Urothelium cell line (cell line): ENCODE results near the gene NUP160.
A peak's percentile ranks its signal among the peaks of the same experiment; 100 is the strongest.
"Not testable (repeated sequence)": the region's sequence is repeated elsewhere in the genome, so short reads cannot be mapped to it uniquely, and the experiment has no call there.

Experiments
- DNase-seq: peaks from one replicate; pipeline ENCODE4 v3.0.0; 2011; ENCODE audit warnings: low spot score, mixed read lengths
- FAIRE-seq: peaks from 2 replicates; lab custom pipeline; 2011; peaks lifted over from hg19 to GRCh38; lab: Jason Lieb, UNC

Gene NUP160

DNA sequence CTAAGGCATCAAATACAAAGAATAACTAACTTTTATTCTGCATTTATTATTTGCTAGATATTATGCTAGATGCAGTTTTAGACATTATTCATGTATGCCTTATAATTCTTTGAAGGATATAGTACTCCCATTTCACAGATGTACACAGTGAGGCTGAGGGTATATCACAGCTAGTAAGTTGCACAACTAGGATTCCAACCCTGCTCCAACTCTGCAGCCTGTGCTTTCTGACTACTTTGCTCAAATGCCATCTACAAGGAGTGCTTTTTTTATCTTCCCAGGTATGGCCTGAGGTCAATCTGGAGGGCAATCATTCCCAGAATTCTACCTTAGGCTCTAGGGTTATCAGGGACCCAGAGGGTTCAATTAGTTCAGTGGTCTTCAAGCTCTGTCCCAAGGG is 28.4 kb downstream of the NUP160 start:
- FAIRE-seq (no peak), DNase-seq (no peak)

- DNase-seq, result no peak
Observed at GRCh38 chr11:47800759-47801158, 47.4 kb downstream of the NUP160 start.

DNA sequence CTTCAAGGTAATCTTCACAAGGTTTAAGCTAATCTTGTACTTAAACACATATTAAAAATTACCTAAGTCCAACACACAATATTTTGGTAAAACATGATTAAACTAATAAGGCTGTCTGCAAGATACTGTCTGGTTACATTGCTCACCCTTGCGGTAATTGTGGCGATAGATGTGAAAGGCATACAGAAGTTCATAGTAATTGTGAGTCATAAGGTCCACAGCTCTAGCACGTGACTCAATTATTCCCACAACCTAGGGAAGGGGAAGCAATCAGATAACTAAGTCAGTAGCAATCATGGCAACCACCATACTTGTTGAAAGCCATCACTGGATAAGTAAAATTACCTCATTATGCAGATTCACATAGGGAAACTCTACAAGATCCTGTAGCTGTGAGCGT is 50.5 kb downstream of the NUP160 start:
- DNase-seq (no peak), FAIRE-seq (no peak)

More at GRCh38 chr11:47800759-47801158, 47.4 kb downstream of the NUP160 start:
- no peak for FAIRE-seq

- FAIRE-seq, result no peak
- DNase-seq, result no peak
Observed at GRCh38 chr11:47791774-47792430, 56.2 kb downstream of the NUP160 start.

- FAIRE-seq, DNase-seq: not testable (repeated sequence)
Observed at GRCh38 chr11:47790017-47790416, 58.1 kb downstream of the NUP160 start.

- FAIRE-seq, result no peak
- no peak for DNase-seq
Observed at GRCh38 chr11:47788181-47788580, 60.0 kb downstream of the NUP160 start.

DNA sequence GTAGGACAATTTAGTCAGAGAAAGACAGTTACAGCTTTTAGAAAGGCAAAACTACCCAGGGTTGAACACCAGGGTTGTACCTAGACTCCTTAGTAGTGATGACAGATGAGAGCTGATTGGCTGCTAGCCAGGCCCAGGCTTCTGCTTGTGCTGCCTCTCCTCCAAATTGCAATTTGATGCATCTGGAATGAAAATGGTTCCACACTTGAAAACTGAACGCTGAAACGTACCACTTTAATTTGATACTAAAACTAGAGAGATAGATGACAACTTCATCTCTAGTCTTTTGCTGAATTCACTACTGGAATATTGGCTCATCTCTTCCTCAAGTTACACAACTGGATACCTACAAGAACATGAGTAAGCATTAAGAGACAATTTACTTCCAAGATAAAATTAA is 61.8 kb downstream of the NUP160 start:
- FAIRE-seq, result no peak
- no peak for DNase-seq

DNA sequence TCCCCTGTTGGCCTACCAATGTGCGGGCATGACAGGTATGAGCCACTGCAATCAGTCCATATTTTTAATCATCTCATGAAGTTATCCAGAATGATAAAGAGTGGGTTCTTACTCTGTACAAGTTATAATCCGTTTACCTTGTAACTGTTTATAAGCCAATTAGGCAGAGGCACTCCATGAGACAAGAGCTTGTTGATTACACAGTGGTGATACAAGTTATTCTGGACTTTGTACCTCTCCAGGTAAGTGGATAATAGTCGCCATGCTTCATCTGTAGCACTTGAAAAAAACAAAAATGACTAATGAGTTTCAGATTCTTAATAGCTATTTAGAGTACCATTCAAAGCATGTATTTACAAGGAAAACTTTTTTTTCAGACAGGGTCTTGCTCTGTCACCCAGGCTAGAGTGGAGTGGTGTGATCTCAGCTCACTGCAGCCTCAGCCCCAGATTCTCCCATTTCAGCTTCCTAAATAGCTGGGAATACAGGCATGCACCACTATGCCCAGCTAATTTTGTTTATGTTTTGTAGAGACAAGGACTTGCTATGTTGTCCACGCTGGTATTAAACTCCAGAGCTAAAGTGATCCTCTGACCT is 63.3 kb downstream of the NUP160 start:
- FAIRE-seq, result no peak
- DNase-seq, result no peak

GRCh38 chr11:47783087-47783610 is 65.0 kb downstream of the NUP160 start:
- FAIRE-seq, result no peak
- no peak for DNase-seq

DNA sequence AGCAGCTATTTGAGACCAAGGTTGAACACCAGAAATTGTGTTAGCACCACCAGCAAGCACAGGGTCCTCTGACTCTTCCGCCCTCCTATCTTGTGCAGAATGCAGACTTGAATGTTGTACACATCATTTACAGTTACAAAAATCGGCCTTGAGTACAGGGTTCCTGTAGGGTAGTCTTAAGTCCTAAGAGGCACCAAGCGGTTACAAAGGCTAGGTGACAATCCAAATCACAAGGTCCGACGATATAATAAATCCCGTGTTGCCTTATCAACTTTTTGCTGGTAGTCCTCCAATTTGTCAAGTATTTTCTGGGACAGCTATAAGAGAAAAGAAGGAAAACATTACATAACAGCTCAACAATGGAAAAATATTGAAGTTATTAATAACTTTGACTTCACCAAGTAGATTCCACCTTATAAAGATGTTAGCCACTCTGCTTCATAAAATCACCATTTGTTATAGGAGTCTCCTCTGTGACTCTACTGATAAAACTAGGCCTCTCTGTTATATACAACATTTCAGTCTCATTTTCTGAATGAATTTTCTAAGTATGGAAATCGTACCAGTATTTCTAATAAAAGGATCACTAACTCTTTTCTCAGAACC is 69.2 kb downstream of the NUP160 start:
- FAIRE-seq (no peak), DNase-seq (no peak)

- FAIRE-seq, result no peak
- DNase-seq, result no peak
Observed at GRCh38 chr11:47775240-47775869, 72.8 kb downstream of the NUP160 start.

DNA sequence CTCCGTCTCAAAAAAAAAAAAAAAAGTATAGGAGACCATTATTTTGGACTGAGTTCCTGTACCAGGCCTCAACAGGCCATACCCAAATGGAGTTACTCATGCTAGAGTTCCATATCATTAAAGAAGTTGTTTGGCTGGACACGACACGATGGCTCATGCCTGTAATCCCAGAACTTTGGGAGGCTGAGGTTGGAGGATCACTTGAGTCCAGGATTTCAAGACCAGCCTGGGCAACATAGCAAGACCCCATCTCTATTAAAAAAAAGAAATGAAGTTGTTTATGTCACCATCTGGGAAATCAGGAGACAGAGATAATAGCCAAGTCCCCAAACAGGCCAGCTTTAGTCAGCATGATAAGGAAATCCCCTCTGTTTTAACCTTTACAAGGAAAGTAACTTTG is 74.3 kb downstream of the NUP160 start:
- FAIRE-seq (no peak), DNase-seq (no peak)

GRCh38 chr11:47769556-47769955 is 78.6 kb downstream of the NUP160 start:
- DNase-seq, FAIRE-seq: not testable (repeated sequence)

GRCh38 chr11:47768101-47768612 is 80.0 kb downstream of the NUP160 start:
- FAIRE-seq (no peak), DNase-seq (peak; percentile 83)

- FAIRE-seq (no peak), DNase-seq (peak; percentile 38)
Observed at GRCh38 chr11:47766509-47767227, 81.5 kb downstream of the NUP160 start.

GRCh38 chr11:47765086-47765485 is 83.1 kb downstream of the NUP160 start:
- DNase-seq (no peak), FAIRE-seq (no peak)

DNA sequence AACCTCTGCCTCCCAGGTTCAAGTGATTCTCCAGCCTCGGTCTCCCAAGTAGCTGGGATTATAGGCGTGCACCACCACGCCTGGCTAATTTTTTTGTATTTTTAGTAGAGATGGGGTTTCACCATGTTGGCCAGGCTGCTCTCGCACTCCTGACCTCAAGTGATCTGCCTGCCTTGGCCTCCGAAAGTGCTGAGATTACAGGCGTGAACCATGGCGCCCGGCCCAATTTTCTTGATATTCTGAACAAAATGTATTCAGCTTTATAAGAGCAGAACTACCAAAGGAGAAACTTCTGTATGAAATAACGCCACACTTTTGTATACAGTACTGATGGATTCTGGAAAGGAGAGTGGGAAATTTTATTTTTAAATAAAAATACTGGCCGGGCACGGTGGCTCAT is 88.9 kb downstream of the NUP160 start:
- DNase-seq, FAIRE-seq: not testable (repeated sequence)

DNA sequence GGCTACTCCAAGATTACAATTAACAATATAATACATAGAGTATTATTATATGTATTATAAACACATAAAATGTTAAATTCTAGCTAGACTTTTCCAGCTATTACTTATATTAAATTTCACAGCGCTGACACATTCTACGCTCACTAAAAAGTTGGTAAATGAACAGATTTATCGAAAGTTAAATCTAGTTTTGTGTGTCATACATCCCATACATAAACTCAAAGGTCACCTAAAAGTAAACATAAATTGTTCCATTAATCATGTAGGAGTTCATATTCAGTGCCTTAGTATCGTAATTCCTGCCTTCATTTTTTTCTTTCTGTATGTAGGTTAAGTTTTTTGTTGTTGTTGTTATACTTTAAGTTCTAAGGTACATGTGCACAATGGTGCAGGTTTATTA is 91.9 kb downstream of the NUP160 start:
- DNase-seq (no peak), FAIRE-seq (no peak)

GRCh38 chr11:47750725-47751124 is 97.4 kb downstream of the NUP160 start:
- FAIRE-seq (no peak), DNase-seq (no peak)

GRCh38 chr11:47742494-47742893 is 105.7 kb downstream of the NUP160 start:
- not testable (repeated sequence) for FAIRE-seq, DNase-seq

GRCh38 chr11:47737817-47738216 is 110.3 kb downstream of the NUP160 start:
- not testable (repeated sequence) for DNase-seq, FAIRE-seq
